GM18867 (cell line): ENCODE results near the gene TUFT1.

Source experiments
- ATAC-seq: cut with Tn5 transposase; IDR thresholded peaks from one replicate; pipeline ENCODE4 v1.9.1; 2021; ENCODE audit warnings: mild to moderate bottlenecking, moderate library complexity; ENCODE audit not compliant: unreplicated experiment

TUFT1 gene, protein sequence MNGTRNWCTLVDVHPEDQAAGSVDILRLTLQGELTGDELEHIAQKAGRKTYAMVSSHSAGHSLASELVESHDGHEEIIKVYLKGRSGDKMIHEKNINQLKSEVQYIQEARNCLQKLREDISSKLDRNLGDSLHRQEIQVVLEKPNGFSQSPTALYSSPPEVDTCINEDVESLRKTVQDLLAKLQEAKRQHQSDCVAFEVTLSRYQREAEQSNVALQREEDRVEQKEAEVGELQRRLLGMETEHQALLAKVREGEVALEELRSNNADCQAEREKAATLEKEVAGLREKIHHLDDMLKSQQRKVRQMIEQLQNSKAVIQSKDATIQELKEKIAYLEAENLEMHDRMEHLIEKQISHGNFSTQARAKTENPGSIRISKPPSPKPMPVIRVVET

DNA sequence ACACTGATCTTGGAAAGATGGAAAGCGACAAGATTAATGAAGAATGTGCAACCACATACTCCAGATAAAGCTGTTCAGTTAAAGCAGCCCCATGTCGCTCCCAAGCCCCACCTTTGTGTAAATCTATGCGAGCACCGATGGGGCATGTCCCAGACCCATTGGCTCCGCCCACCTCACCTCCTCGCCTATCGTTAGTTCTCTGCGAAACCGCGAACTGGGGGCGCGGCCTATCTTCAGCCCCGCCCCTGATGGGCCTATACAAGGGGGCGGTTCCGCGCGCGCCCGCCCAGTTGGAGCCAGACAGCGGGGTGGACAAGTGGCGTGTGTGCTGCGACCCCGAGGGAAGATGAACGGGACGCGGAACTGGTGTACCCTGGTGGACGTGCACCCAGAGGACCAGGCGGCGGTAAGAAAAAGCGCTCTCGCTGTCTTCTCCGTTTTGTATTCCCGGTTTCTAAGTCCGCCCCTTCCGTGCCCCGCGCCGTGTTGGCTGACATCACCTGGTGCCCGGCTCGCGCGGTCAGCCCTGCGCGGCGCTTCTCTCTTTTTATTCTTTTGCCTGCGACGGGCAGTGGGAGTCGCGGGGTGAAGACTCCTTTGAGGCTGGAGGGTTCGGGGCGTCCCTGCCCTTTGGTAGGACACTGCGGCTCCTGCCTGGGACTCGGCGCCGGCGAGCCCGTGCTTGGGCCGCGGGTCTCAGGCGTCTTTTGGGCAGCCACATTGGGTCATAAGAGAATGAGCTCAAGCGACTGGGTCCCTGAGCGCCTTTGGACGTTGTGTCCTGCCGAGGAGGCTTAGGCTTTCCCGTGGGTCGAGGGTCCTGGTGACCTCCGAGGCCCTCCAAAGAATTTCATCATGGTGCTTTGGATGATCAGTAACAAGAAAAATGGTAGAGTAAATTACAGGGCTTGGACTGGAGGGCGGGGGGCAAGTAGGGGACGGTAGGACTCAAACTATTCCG lies at the start of gene TUFT1:
Gene TUFT1 (plus strand): TSS at position 289 of the 961 bp plus-strand sequence. CDS start 58 bp downstream, at position 347.
- peak; percentile 94 for ATAC-seq

DNA sequence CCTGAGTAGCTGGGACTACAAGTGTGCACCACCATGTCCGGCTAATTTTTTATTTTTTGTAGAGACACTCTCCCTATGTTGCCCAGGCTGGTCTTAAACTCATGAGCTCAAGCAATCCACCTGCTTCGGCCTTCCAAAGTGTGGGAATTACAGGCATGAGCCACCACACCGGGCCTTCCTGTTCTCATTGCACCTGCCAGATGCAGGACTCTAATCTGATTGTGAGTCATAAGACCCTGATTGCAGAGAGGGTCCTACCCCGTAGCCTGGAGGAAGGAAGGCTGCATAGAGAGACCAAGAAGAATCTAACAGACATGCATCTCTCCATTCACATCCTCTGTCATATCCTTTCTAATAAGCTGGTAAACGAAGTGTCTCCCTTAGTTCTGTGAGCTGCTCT lies 48.5 kb upstream of the TUFT1 start:
- no peak for ATAC-seq

DNA sequence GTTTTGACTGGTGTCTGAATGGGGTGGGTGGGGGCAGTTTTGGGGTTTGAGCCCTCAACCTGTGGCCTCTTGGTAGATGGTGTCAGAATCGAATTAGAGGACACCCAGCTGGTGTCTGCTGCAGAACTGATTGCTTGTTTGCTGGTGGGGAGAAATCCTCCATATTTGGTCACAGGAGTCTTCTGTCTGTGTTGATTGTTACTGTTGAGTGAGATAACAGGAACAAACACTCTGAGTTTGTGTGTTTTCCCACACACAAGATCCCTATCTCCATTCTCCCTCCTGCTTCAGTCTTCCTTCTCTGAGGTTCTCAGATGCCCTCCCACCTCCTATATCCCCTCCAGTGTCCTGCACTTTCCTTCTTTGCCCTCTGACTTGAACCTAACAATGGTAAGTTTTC lies 48.0 kb upstream of the TUFT1 start:
- no peak for ATAC-seq

DNA sequence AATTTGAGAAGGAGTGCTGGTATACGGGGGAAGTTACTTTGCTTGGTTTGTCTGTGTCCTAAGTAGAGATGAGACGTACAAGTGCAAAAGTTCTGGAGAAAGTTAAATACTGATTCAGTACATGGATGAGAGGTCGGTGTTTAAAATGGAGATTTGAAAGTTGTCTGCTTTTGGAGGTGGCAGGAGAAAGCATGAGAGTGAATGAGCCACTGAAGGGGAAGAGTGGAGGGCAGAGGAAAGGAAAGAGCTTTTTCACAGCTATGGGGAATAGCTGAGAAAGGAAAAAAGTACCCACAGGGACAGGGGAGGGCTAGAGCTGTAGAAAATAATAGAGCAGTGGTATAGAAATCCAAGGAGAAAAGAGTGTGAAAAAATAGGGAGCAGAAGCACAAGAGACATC lies 47.1 kb upstream of the TUFT1 start:
- no peak for ATAC-seq

DNA sequence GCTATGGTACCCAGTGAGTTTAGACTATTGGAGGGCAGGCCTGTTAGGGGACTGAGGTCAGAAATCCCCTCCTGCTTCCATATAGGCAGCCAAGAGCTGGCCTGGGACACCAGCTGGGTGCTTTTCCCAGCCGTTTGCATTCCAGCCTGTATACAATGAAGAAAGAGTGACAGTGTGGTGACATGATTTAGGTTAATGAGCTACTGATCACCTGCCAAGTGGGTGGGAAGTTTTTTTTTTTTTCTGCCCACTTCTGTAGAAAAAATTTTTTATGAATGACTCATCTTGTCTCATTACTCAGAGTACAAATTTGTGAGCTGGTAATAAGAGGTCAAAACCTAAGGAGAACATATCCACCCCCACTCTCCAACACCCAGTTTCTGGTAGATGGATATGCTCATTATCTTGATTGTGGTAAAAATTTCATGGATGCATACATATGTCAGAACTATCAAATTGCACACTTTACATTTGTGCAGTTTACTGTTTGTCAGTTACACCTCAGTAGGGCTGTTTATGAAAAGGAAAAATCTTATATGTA lies 45.3 kb upstream of the TUFT1 start:
- peak; percentile 35 for ATAC-seq

DNA sequence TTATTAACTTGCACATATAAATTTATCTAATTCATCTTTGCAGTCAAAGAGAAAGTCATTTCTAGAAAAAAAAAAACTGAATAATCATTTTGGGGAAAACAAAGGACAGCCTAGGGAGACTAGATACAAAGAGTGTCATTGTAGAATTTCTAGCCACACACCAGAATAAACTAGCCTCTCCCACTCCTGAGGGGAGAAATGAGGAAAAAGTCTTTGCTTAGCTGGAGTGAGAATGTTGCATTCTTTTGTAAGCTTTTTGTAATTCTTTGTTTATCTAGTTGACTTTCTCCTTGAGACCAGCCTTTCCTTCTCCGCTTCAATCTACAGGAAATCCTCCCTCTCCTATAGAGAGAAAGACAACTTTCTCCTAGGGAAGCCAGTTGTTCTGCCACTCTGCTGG lies 44.8 kb upstream of the TUFT1 start:
- ATAC-seq: no peak

DNA sequence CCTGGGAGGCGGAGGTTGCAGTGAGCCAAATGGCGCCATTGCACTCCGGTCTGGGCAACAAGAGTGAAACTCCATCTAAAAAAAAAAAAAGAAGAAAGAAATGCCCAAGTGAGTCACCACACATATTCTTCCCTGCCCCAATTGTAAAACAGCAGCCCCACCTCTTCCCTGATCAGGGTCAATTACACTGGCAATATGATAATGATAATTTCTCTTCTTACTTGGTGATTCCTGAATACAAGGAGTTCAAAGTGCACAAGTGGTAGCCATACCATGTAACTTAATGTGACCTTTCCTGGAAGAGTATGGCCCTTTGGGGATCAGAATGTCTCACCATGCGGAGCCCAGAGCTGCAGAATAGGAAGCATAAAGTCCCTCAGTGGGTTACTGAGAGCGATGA lies 40.7 kb upstream of the TUFT1 start:
- ATAC-seq: no peak

DNA sequence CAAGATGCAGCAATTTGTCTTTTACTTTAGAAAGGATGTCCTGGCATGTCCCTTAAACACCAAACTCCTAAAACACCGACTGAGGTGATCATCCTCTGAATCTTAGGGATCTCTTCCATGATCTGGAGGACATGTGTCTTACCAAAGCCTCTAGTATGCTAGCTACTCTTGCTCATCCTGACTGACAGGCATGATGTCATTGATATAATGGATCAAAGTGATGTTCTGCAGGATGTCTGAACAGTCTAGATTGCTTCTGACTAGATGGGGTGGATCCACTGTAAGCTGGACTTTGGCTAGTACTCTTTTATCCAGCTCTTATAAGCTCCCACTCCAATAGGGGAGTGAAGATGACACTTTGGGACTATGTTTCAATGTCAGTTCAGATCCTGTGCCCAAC lies 40.2 kb upstream of the TUFT1 start:
- no peak for ATAC-seq

DNA sequence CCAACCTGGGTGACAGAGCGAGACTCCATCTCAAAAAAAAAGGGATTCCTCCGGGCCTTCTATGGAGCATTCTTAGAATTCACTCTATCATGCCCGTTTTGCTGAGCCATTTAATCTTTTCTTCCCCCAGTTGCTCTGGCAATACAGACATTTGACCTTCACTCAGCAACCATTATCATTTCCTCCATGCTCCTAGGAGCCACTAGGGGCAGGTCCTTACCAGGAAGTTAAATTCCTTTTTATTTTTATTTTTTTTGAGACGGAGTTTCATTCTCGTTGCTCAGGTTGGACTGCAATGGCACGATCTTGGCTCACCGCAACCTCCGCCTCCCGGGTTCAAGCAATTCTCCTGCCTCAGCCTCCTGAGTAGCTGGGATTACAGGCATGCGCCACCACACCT lies 38.6 kb upstream of the TUFT1 start:
- no peak for ATAC-seq

DNA sequence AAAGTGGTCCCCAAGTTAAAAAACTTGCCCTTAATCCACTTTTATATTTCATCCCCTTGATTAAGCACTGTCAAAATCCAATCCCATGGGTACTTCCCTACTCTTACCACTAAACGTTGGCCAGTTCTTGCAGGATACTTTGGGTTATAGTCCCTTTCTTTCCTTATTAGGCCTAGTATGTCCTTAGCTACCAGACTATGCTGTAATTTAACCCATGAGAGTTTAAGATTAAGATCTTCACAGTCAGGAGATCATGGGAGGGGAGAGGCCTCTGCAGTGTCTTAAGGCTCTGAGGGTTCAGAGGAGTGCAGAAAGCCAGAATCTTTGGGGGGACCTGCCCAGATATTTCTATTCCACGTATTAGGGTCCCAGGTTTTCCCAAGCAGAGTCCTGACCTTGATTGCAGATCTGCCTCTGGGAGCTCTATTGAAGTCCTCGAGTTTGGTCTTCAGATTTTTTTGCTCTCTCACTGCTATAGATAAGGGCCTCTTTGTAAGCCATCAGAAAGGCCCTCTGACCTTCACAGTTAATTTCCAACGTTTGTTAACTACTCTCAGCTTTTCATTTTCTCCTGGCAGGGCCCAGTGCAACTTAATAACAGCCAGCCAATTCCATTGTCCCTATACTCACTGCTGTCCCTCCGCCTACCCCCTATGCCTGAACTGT lies 37.9 kb upstream of the TUFT1 start:
- ATAC-seq: no peak

DNA sequence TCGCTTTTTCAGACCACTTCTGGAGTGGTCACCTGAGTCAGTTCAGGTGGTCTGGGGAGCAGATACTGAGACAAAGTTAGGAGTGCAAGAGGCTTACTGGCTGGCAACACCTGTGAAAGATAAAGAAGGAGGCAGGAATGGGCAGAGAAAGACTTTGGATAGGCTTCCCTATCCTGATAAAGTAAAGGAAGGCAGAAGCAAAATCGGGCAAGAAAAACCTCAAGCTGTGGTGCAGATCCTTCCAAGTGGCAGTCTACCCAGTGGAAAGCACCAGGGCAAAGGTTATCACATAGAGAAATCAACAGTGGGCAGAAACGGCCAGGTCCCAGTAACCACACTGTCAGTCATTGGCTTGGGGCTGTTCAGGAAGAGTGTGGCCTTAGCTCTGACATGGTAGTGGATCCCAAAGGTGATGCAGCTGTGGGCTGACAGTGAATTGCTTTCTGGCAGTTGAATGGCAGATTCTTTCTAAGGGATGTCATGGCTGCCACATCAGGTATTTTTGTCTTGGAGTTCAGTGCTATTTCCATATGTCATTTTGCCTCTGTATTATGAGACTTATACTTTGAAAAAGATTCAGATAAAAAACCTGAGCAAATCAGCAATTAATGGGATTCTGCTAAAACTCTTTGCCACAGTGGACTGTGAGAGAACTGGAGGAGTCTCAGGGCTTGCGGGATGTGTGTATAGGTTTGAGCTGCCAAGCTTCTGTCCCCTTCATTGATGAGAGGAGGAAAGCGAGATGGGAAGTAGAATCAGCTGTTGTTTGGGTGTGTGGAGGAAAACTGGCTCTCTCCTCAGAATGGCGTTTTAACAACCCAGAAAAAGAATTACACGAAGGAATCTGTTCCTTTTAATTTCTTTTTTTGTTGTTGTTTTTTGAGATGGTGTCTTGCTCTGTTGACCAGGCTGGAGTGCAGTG lies 37.0 kb upstream of the TUFT1 start:
- no peak for ATAC-seq

DNA sequence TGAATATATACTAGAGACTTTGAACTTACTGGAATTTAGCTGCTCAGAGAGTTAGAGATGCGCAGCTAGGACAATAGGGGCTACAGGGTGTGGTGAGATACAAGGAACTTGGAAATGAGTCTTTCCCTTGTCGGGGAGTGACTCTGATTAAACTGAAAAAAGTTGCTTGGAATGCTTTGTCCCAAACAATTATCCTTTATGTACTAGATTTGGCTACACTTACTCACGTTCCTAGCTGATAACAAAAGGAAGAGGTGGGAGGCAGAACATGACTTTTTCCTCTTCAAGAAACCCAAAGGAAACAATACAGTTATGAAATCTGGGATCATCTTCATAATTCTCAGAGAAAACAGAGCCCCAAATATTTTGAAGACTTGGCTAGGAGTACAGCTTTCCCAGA lies 35.9 kb upstream of the TUFT1 start:
- no peak for ATAC-seq

DNA sequence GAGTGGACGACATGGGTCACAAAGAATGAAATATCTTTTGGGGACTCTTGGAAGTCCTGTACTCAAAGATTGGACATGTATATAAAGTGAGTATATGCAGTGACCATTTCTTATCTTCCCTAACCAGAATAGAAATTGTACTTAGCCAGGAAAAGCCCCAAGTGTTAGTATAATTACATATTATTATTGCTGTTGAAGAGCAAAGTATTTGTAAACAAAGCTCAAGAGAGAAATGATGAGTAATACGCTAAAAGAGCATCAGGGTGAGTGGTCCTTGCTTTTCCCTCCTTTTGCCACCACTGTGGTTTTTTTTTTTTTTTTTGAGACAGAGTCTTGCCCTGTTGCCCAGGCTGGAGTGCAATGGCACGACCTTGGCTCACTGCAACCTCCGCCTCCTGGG lies 35.4 kb upstream of the TUFT1 start:
- ATAC-seq: no peak

DNA sequence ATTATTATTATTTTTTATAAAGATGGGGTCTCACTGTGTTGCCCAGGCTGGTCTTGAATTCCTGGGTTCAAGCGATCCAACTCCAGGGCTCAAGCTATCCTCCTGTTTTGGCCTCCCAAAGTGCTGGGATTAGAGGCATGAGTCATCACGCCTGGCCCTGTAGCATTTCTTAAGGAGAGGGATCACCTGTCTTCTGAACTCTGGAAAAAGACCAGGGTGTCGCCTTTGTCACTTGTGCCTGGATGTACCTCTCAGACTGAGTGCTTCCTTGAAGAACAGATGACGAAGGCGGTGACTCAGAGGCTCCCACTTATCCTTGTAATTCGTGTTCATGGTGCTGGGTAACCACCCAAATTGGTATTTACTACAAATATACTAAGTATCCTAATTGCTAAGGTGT lies 31.3 kb upstream of the TUFT1 start:
- no peak for ATAC-seq

DNA sequence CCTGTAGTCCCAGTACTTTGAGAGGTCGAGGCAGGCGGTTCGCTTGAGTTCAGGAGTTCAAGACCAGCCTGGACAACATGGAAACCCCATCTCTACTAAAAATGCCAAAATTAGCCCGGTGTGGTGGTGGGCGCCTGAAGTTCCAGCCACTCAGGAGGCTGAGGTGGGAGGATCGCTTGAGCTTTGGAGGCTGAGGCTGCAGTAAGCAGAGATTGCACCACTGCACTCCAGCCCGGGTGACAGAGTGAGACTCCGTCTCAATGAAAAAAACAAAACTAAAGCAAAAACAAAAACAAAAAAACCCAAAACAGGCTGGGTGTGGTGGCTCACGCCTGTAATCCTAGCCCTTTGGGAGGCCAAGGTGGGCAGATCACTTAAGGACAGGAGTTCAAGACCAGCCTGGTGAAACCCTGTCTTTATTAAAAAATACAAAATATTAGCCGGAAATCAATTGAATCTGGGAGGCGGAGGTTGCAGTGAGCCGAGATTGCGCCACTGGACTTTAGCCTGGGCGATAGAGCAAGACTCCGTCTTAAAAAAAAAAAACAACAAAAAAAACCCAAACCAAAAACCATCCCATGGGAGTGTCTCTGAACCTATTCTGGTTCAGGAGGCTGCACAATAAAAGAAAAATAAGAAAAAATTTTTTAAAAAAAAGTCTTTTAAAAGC lies 30.6 kb upstream of the TUFT1 start:
- ATAC-seq: no peak

DNA sequence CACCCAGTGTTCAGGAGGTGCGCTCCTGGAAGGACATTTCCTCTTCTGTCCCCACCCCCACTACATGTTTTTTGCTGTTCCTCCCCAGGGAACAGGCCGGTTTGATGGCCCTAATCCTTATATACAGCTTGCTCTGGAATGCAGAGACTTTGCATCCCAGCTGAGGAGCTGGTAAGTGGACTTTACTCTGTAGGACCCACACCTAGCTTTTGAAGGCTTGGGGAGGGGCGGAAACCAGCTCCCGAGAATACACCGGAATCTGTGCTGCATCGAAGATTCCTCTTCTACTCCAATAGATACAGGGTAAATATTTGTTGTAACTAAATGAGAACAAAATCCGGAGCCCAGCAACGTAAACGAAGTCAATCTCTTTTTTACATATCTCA lies 30.1 kb upstream of the TUFT1 start:
- no peak for ATAC-seq

DNA sequence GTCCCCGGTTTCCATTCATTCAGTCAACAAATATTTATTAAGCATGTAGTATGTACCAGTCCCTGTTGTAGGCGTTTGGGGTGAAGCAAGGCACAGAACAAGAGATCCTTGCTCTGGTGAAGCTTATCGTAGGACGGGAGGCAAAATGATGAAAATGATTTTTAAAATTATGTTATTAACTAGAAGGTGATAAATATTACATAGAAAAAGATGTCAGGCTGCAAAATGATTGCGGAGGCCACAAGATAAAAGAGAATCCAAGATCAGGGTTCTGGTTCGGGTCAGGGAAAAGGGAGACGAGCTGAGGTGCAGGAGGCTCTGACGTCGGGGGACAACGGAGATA lies 29.5 kb upstream of the TUFT1 start:
- no peak for ATAC-seq

DNA sequence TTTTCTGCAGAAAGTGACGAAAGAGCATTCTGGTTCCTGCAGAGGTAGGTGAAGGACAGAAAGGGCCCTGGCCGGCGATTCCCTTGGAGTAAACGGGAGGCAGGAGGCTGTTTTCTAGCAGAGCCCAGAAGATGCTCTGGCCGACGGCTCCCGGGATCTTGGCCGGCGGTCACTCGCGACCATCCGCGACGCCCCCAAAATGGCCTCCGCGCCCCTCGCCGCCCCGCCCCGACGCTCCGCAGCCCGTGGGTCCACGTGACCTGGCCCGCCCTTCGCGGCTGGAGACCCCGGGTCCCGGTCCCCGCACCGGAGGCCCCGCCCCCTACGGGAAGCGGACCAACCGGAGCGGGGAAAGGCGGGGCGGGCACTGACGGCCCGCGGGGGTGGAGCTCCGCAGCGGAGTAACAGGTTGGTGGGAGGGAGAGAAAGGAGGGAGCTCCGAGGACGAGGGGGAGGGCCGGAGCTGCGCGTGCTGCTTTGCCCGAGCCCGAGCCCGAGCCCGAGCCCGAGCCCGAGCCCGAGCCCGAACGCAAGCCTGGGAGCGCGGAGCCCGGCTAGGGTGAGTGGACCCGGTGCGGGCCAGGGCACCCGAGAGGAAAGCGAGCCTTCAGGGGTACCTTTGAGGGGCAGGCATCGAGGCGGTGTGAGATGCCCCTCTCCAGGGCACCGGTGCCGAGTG lies 29.0 kb upstream of the TUFT1 start, which contains the start of gene CGN:
Gene CGN (plus strand): TSS at position 431 of the 679 bp plus-strand sequence. CDS start 7,133 bp downstream, outside the sequence.
- ATAC-seq: peak; percentile 90

DNA sequence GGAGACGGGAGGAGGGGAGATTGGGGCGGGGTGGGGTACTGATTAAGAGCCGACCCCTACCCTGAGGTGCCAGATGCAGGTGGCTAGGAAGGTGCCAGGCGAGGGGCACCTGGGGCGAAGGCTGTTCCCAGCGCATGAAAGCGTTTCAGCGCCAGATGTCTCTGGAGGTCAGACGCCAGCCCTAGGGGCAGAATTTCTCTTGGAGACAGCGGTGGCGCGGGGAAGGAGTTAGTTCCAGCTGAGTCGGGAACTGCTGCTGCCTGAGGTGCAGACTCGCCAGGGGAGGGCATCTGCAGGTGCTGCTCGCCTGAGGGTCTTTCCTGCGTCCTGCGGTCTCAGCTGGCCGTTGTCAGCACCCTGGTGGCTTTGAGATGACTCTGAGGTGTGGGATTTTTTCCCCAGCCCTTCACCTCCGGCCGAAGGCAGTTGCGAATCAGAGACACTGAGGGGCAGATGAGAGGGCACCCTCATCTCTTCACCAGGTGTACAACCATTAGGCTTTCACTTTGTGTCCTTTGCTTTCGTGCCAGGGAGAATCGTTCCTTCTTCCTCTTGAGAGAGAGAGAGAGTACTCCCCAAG lies 28.4 kb upstream of the TUFT1 start:
- peak; percentile 10 for ATAC-seq
